DMS 273 (cell line): ENCODE data around the gene RFX2.
"Not testable (repeated sequence)": the region's sequence is repeated elsewhere in the genome, so short reads cannot be mapped to it uniquely, and the experiment has no call there.

Source experiments
- DNase-seq: peaks from one replicate; lab custom pipeline; 2025; ENCODE audit not compliant: unreplicated experiment; lab: John Stamatoyannopoulos, UW

The RFX2 gene

DNA sequence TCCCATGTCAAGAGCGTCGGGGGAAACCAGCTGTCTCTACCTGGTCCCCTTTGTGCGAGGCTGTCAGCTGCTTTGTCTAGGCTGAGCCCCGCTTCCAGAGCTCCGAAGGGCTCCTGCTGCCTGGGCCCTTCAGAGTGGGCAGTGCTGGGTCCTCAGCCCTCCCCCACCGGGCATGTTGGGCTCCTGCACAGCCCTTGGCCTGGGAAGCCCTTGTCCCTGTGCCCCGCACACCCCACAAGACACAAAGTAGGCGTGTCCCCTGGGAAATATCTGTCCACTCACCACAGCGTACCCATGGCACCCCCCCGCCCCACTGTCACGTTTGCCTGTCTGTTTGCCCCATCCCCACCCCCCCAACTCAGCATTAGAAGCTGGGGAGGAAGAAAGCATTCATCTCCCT, 92.7 kb downstream of the RFX2 start:
- no peak for DNase-seq

DNA sequence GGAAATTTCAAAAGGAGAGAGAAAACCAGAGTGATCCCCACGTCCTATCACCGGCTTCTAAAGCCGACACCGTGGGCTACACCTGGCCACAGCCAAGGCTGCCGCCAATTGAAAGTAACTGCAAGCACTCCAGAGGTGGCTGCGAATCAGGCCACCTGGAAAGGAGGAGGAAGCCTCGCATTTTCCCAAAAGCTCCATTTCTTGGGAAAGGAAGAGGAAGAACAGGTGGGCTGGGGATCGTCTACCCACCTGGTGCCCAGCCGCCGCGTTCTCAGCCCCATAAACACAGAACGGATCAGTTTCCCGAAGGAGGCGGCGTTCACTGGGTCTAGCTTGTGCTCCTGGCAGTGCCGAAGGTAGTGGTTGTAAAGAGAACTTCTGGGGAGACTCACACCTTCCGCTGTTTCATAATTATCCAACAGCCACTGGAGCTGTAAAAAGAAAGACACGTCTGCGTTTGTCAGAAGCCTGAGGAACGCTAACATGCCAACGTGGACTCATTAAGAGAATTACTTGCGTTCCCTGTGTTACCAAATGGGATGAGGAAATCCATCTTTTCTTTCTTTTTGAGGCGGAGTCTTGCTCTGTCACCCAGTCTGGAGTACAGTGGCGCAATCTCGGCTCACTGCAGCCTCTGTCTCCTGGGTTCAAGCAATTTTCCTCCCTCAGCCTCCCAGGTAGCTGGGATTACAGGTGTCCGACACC, 94.3 kb downstream of the RFX2 start:
- no peak for DNase-seq

DNA sequence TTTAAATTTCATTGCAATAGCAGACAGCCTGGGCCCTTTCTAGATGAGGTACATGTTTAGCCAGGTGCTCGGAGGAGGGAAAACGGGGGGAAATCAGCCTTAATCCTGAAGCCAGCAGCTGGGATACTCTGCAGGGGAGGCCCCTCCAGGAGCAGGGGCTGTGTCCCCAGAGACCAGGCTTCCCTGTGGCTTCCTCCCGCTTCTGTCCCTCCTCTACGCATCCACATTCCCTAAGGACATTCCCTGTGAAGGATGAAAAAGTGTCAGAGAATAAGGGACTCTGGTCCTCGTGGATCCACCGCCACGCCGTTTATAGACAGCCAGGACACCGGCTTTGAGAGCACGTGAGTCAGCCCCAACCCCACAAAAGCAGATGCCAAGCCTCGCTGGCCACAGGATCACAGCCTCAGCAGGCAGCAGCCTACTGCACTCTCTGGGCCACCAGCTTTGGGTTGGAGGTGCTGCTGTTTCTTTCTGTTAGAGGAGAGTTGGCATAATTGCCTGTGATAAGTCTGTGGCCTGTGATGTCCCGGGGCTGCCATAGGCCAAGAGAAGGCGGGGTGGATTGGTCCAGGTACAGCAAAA, 95.7 kb downstream of the RFX2 start:
- DNase-seq: no peak

DNA sequence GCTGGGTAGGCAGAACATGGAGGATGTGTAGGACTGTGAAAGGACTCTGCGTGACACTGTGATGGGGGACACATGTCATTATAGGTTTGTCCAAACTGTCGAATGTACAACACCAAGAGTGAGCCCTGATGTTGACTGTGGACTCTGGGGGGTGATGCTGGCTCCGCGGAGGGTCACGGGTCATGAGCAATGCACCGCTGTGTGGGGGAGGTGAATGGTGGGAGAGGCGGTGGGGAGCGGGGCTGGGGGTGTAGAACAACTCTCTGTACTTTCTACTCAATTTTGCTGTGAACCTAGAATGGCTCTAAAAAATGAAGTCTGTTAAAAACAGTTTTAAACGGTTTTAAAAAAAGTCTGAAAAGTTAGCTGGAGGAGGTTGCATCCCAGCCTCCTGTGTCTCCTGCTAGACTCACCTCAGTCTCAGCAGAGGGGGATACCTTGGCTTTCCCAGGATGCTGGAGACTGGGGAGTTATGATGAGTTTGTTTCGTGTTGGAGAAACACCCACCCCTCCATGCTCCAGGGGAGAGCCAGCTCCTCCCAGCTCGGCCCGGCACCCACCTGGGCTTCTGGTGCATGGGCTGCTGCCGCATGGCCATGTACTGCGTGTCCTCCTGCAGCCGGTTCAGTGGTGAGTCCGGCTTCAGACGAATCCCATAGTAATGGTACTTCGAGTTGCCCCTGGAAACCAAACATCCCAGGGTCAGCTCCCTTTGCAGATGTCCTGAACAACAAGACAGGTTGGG, 97.7 kb downstream of the RFX2 start:
- DNase-seq: no peak

DNA sequence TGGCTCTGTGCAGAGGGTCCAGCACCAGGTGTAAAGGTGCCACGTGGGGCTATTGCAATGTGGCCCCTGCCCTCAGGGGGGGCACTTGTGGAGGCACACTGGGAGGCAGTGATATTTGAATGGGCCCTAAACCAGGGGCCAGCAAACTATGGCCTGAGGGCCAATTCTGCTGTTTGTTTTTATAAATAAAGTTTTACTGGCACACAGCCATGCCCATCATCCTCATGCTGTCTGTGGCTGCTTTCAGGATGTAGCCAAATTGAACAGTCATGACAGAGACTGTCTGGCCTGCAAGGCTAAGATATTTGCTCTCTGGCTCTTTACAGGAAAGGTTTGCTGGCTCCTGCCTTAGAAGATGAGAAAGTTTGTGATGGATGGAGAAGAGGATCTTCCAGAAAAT, 98.5 kb downstream of the RFX2 start:
- no peak for DNase-seq

DNA sequence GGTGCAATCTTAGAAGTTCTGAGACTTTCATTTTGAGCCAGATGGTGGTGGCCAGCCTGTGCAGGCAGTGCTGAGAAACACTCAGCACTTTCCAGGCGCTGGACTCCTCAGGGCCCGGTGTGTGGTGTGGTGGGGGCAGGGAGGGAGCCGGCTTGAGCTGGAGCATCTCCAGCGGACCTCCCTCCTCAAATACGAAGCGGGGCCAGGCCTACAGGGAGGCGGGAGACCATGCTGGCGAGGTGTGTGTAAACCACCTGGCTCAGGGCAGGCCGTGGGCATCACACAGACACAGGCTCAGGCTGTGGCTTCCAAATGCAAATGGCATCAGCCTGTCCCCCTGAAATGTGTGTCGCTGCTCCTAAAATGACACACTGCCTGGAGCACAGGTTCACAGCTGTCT, 99.1 kb downstream of the RFX2 start:
- no peak for DNase-seq

DNA sequence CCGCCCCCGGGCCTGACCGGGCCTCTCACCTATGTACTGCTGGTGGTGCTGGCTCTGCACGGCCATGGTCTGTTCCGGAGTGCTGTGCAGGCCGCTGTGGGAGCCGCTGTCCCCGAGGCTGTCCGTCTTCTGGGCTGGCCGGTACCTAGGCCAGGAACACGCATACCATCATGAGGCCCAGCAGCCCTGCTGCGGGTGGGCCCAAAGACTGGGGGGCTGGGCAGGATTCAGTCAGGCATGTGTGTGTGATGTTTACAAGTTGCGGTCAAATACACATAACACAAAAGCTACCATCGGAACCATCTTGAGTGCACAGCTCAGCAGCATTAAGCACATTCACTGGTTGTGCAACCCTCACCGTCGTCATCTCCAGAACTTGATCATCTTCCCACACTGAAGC, 100.2 kb downstream of the RFX2 start:
- DNase-seq: no peak

DNA sequence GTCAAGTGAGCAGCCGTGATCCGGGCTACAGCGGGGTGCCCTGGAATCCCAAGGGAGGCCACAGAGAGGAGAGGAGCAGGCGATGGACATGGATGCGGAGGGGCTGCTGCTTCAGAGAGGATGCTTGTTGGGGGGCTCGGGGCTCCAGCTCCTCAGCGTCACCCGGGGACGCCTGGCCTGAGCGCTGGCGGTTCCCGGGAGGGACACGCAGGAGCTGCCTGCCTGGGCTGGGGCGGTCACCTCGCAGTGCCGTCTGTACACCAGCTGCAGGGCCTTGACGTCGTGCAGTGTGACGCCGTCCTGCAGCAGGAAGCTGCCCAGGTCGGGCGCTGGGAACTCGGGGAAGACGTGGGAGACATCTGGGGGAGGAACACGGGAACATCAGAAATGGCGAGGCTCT, 102.4 kb downstream of the RFX2 start:
- no peak for DNase-seq

DNA sequence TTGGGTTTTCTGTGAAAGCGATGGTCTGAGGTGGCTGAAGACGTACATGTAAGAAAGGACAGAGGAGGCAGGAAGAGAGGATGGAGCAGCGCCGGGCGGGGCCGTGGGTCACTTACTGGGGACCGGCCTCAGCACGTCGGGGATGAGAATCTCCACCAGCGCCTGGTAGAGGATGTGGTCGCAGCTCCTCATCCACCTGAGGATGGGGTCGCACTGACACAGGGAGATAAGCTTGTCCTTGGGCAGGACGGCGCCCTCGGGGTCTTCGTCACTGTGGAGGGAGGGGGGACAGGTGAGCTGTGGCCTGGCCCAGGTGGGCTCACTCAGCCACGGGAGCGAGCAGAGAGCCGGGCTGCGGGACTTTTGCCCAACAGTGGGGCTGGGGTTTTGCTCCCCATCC, 103.4 kb downstream of the RFX2 start:
- DNase-seq: no peak

DNA sequence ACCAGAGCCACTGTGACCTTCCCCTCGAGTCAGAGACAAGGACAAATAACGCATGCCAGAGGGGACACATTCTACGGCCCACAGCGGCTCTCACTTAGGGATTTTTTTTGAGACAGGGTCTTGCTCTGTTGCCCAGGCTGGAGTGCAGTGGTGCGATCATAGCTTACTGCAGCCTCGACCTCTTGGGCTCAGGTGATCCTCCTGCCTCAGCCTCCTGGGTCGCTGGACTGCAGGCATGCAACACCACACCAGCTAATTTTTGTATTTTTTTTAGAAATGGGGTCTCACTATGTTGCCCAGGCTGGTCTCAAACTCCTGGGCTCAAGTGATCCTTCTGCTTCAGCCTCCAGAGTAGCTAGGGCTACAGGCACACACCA, 104.2 kb downstream of the RFX2 start:
- DNase-seq: not testable (repeated sequence)

DNA sequence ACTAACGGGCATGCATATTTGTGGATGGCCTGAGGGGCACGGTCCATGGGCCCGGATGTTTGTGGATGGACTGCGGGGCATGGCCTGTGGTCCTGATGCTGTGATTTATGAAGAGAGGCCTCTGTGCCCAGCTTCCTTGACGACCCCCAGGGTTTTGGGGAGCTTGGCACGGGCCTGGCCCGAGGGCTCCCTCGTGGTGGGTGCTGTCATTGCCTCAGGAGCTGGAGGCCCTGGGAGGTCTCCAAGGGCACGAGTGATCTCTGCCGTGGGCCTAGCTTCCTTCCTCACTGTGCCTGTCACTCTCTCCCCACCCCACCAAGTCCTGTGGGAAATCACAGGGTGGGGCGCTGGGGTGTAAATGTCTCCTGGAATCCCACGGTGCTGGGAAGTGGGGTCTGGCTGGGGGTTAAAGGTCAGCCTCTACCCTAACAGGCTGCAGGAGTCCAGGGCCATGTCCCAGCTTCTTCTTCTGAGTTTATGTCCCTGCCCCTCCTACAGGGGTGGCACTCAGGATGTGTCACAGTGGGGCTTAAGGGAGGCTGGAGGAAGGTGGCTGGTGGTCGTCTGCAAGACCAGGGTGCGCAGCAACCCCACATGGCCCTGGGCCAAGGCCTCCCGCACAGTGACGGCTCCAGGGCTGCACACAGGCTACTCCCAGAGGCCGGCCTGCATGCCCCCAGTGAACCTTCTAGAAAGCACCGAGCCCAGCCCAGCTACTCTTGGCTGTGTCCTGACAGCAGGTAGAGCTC, 104.8 kb downstream of the RFX2 start:
- no peak for DNase-seq

DNA sequence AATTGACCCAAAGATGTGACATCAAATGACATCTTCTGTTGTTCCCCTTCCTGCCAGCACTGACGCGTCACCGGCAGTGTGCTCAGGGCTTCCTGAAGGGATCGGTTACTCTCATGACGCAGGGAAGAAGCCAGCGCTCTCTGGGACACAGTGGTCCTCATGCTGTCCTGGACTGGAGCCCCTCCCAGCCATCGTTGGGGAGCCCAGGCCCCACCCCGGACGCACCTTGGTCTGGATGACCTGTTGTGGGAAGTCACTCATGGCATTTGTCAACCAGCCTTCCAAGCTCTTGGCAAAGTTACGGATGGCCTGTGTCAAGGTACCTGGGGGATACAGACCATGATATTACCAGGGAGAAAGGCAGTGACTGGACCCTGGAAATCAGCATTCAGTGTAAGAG, 106.3 kb downstream of the RFX2 start:
- no peak for DNase-seq

DNA sequence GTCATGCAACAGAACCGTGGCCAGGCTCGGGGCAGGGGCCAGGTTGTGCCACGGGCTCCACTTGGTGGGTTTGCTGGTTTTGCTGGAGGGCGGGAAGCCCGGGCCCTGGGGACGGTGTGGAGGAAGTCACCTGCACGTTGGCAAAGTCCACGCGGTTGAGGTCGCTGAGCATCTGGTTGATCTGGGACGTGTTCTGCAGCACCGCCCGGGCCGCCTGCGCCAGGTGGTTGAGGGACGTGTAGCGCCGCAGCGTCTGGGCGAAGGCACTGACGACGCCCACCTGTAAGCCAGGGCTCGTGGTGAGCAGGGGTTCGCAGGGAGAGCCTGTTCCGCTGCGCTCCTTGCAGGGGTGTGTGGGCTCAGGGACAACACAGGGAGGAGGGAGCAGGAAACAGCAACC, 107.7 kb downstream of the RFX2 start:
- no peak for DNase-seq

DNA sequence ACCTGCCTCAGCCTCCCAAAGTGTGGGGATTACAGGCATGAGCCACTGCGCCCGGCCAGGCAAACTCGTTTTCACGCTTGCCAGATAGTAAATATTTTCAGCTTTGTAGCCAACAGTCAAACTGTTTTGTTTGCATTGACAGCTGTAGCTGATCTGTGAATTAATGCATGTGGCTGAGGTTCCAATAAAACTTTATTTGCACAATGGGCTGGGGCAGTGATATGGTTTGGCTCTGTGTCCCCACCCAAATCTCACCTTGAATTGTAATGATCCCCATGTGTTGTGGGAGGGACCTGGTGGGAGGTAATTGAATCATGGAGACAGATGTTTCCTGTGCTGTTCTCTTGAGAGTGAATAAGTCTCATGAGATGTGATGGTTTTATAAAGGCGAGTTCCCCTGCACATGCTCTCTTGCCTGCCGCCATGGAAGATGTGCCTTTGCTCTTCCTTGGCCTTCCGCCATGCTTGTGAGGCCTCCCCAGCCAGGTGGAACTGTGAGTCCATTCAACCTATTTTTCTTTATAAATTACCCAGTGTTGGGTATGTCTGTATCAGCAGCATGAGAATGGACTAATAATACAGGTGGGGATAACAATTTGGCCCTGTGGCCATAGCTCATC, 110.0 kb downstream of the RFX2 start:
- no peak for DNase-seq

DNA sequence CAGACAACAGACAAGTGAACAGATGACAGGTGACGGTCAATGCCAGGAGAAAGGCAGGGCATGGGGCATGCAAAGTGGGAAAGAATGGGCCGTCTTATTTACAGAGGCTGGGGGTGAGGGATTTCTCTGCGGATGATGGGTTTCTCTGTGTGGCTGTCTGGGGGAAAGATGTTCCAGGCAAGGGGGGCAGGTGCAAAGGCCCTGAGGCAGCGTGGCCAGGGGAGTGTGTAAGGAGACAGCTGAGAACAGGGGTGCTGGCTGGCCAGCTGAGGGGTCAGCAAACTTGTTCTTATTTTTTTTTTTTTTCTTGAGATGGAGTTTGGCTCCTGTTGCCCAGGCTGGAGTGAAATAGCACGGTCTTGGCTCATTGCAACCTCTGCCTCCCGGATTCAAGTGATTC, 110.6 kb downstream of the RFX2 start:
- DNase-seq: no peak

DNA sequence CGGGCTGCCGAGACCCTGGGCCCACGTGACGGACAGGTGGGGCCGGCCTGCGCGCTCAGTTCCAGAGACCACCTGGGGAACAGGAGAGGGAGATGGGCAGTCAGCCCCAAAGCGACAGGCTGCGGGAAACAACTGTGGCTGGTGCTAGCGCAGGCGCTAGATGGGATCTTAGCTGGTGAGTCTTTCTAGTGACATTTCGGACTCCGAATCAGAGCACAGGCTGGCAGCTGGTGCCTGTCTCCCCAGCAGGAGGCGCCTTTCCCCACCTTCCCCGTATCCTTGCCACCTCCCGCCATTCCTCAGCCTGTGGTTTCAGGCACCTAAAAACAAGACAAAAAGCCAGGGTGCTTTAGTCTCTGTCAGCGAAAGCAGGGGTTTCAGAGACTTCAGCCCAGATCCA, 112.9 kb downstream of the RFX2 start:
- no peak for DNase-seq

DNA sequence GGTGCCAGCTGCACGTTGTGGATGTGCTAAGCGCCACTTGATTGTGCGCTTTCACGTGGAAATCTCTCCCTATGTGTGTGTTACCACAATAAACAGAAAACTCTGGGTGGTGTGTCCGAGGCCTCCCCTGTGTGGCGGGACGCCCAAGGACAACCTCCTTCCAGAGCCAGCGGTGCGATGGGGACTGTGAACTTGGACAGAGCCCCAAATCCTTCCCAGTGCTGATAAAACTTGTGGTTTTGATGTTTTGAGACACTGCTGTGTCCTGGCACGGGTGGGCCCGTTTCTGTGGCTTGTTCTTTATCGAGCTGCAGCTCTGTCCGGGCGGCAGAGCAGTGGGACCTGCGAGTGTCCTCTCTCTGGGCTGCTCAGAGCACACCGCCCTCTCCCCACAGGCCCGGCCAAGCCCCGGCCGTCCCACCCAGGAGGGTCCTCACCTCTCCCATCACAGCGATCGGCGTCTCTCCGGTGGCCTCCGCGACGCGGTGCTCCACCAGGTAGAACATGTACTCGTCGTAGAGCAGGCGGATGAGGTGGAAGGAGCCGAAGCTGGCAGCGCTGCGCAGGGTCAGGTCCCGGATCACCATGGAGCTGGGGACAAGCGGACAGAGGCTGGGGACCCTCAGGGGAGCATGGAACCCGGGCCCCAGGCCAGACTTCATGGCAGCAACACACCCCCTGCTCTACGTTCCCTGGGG, 113.5 kb downstream of the RFX2 start:
- no peak for DNase-seq

DNA sequence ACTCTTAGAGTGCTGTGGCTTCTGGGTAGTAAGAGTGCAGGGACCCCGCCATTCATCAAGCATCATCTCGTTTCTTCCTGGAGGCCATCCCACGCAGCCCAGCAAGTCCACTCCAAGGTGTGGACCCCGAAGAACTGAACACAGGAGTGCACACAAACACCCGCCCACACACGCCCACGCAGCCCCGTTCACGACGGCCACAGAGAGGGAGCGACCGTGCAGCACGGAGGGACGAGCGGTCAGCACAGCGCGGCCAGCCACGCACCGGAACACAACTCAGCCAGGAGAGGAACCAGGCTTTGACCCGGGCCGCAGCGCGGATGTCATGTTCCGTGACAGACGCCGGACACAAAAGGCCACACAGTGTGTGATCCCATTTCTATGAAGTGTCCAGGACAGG, 114.2 kb downstream of the RFX2 start:
- DNase-seq: no peak

DNA sequence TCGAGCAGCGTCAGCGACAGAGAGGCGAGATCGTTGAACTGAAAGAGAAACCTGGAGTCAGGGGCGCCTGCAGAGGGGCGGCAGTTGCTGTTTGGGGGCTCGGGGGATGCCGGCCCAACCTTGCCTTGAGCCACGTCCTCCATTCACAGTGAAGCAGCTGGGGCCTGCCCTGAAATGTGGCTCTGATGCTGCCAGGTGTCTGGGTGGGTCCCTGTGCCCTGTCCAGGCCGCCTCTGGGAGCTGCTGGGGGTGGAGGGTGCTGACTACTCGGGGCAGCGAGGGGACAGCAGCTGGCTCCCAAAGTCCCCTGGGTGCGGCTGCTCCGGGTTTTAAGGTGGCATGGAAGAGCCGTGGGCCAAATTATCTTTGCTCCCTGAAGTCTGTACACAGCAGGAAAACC, 114.7 kb downstream of the RFX2 start:
- no peak for DNase-seq

DNA sequence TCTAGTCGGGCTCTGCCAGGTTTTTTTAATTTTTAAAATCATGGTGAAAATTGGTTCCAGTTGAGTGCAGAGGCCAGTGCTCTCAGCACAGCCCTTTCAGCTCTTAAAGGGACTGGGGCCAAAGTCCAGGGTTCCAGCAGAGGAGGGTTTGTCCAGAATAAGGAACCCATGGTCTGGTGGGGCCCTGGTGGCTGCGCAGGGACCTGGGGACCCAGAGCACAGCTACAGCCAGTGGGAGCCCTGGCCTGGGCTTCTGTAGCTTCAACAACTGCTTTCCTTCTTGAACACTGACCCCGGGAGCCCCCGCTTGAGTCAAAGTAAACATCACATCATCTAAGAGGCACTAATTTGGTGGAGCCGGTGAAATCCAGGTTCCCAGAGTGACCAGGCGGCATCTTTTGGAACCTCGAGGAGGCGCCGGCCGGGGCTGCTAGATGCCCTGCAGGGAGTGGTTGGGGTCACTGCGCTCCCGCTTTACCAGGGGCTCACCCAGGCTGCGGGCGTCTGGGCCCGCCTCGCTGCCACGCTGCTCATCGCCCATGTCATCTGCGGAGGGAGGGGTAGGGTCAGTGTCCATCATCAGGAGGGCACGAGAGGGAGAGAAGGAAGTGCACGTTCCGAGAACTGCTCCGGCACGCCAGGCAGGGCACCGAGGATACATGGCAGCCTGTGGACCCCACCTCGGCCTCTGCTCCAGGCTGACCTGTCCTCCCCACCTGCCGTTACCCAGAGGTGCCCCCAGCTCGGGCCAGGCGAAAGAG, 115.7 kb downstream of the RFX2 start:
- DNase-seq: no peak
